Muscle of leg (tissue), 11 donors: ENCODE results near the gene FBXL7. TPM values are rescaled to one million over a fixed set of nuclear protein-coding genes. Genes with fewer than 3 reads are reported as not detected.

Experiments used
- DNase-seq: peaks from one replicate; pipeline ENCODE4 v3.0.0; 2013
- H3K27ac ChIP-seq: one replicate; pipeline ENCODE4 v1.5.1; 2013; ENCODE audit warnings: mild to moderate bottlenecking, low read length, control low read depth
- H3K27me3 ChIP-seq: one replicate; pipeline ENCODE4 v1.6.1; 2013; ENCODE audit warnings: low read length; ENCODE audit not compliant: control insufficient read depth, insufficient read depth
- H3K36me3 ChIP-seq: one replicate; pipeline ENCODE4 v1.6.1; 2013; ENCODE audit warnings: low read length; ENCODE audit not compliant: control insufficient read depth, insufficient read depth
- H3K4me1 ChIP-seq: one replicate; pipeline ENCODE4 v1.6.1; 2013; ENCODE audit warnings: low read length; ENCODE audit not compliant: control insufficient read depth, insufficient read depth
- H3K4me3 ChIP-seq: one replicate; pipeline ENCODE4 v1.5.1; 2013; ENCODE audit warnings: low read length, control low read depth
- H3K9me3 ChIP-seq: replicated peaks from 2 replicates; pipeline ENCODE4 v1.6.1; 2013; ENCODE audit warnings: low read depth, low read length; ENCODE audit not compliant: control insufficient read depth
- WGBS: methylation state at CpG from one replicate; pipeline ENCODE4 v1.1.5; 2013; ENCODE audit warnings: missing lambda C conversion rate; ENCODE audit not compliant: insufficient coverage; 5-methylcytosine and 5-hydroxymethylcytosine counted together
- polyA plus RNA-seq, 8 donors: library from polyadenylated mRNA; unstranded; fragments of 120-200 nt; gene quantifications; one replicate each; pipeline versions ENCODE4 v1.2.1 to v1.2.3, GENCODE V29; 2013; ENCODE audit warnings: inconsistent platforms in 1 of 8, low replicate concordance in 1 of 8; ENCODE audit not compliant: insufficient read length in 8 of 8, insufficient read depth in 1 of 8
- total RNA-seq: library from RNA; stranded (reverse); fragments of 120-200 nt; gene quantifications from one replicate; pipeline ENCODE4 v1.2.4, GENCODE V29; 2013

Gene FBXL7
- total and polyA plus RNA-seq, 9 donors = 9.0 to 26.1 (median 21.5) TPM

- H3K36me3 ChIP-seq = peaks cover 18% of the 10 kb centered on the region
- no peaks in the 10 kb centered on the region for H3K4me1 ChIP-seq
- no peak overlapping the region for H3K27ac ChIP-seq
- H3K4me3 ChIP-seq = no peak overlapping the region
- no peak for DNase-seq
- WGBS = no CpG with 5 or more reads among the region's 2 CpGs
- H3K27me3 ChIP-seq = no peaks in the 10 kb centered on the region
- H3K9me3 ChIP-seq = peaks cover 11% of the 10 kb centered on the region
These were observed 85.1 kb downstream of the FBXL7 start for GRCh38 chr5:15585128-15585527.

GRCh38 chr5:15585841-15586591 is 86.0 kb downstream of the FBXL7 start:
- DNase-seq = peak; percentile 77
- Histone ChIP-seq H3K4me3 (no peak overlapping the region), H3K27me3 (no peaks in the 10 kb centered on the region), H3K4me1 (no peaks in the 10 kb centered on the region), H3K36me3 (peaks cover 14% of the 10 kb centered on the region), H3K9me3 (peaks cover 11% of the 10 kb centered on the region), H3K27ac (no peak overlapping the region)
- no CpG with 5 or more reads among the region's 1 CpG for WGBS

GRCh38 chr5:15587916-15588315 is 87.9 kb downstream of the FBXL7 start:
- Histone ChIP-seq H3K4me1 (no peaks in the 10 kb centered on the region), H3K27me3 (no peaks in the 10 kb centered on the region), H3K9me3 (peaks cover 11% of the 10 kb centered on the region), H3K4me3 (no peak overlapping the region), H3K36me3 (peaks cover 10% of the 10 kb centered on the region), H3K27ac (no peak overlapping the region)
- DNase-seq = peak; percentile 64

GRCh38 chr5:15592728-15593127 is 92.7 kb downstream of the FBXL7 start:
- 75% methylated on average over 2 of the region's 4 CpGs for WGBS
- DNase-seq = no peak
- H3K4me3 ChIP-seq = no peak overlapping the region
- H3K27ac ChIP-seq = no peak overlapping the region
- H3K36me3 ChIP-seq = no peaks in the 10 kb centered on the region
- no peaks in the 10 kb centered on the region for H3K9me3 ChIP-seq
- no peaks in the 10 kb centered on the region for H3K27me3 ChIP-seq
- peaks cover 5% of the 10 kb centered on the region for H3K4me1 ChIP-seq

GRCh38 chr5:15594977-15595568 is 95.1 kb downstream of the FBXL7 start:
- H3K27me3 ChIP-seq = no peaks in the 10 kb centered on the region
- H3K36me3 ChIP-seq = no peaks in the 10 kb centered on the region
- 25% methylated on average over 3 of the region's 7 CpGs for WGBS
- peak; percentile 49 for DNase-seq
- no peaks in the 10 kb centered on the region for H3K9me3 ChIP-seq
- no peak overlapping the region for H3K27ac ChIP-seq
- peaks cover 7% of the 10 kb centered on the region for H3K4me1 ChIP-seq
- H3K4me3 ChIP-seq = no peak overlapping the region

GRCh38 chr5:15595929-15596328 is 95.9 kb downstream of the FBXL7 start:
- Histone ChIP-seq H3K4me3 (no peak overlapping the region), H3K9me3 (no peaks in the 10 kb centered on the region), H3K36me3 (no peaks in the 10 kb centered on the region), H3K4me1 (peaks cover 9% of the 10 kb centered on the region), H3K27ac (no peak overlapping the region), H3K27me3 (no peaks in the 10 kb centered on the region)
- no peak for DNase-seq
- WGBS = 100% methylated on average over 1 of the region's 3 CpGs

- H3K4me1 ChIP-seq = peaks cover 9% of the 10 kb centered on the region
- DNase-seq = no peak
- H3K27me3 ChIP-seq = no peaks in the 10 kb centered on the region
- H3K27ac ChIP-seq = no peak overlapping the region
- 100% methylated on average over 1 of the region's 1 CpG for WGBS
- H3K36me3 ChIP-seq = no peaks in the 10 kb centered on the region
- H3K9me3 ChIP-seq = no peaks in the 10 kb centered on the region
- H3K4me3 ChIP-seq = no peak overlapping the region
These were observed 97.0 kb downstream of the FBXL7 start for GRCh38 chr5:15596936-15597335.

- Histone ChIP-seq H3K4me3 (no peak overlapping the region), H3K27ac (no peak overlapping the region), H3K36me3 (no peaks in the 10 kb centered on the region), H3K9me3 (no peaks in the 10 kb centered on the region), H3K4me1 (peaks cover 9% of the 10 kb centered on the region), H3K27me3 (no peaks in the 10 kb centered on the region)
- WGBS = no CpG with 5 or more reads among the region's 1 CpG
- no peak for DNase-seq
These were observed 97.8 kb downstream of the FBXL7 start for GRCh38 chr5:15597804-15598203.

GRCh38 chr5:15598294-15598902 is 98.4 kb downstream of the FBXL7 start:
- no peak for DNase-seq
- H3K9me3 ChIP-seq = no peaks in the 10 kb centered on the region
- no peaks in the 10 kb centered on the region for H3K36me3 ChIP-seq
- H3K27me3 ChIP-seq = no peaks in the 10 kb centered on the region
- no peak overlapping the region for H3K27ac ChIP-seq
- H3K4me3 ChIP-seq = no peak overlapping the region
- peaks cover 9% of the 10 kb centered on the region for H3K4me1 ChIP-seq
- no CpG with 5 or more reads among the region's 3 CpGs for WGBS

- H3K4me1 ChIP-seq = peaks cover 4% of the 10 kb centered on the region
- H3K27ac ChIP-seq = no peak overlapping the region
- H3K27me3 ChIP-seq = no peaks in the 10 kb centered on the region
- WGBS = 80% methylated on average over 1 of the region's 4 CpGs
- no peaks in the 10 kb centered on the region for H3K9me3 ChIP-seq
- no peaks in the 10 kb centered on the region for H3K36me3 ChIP-seq
- H3K4me3 ChIP-seq = no peak overlapping the region
- DNase-seq = no peak
These were observed 100.1 kb downstream of the FBXL7 start for GRCh38 chr5:15600035-15600434.
